Stimulated activated CD8-positive, alpha-beta memory T cell treated with anti-CD3 and anti-CD28 coated beads, Interleukin-15, amount 100 ng/mL, for 48 hours (primary cell): ENCODE results near the gene PSORS1C1.

Experiments used
- DNase-seq, 2 donors: peaks; one replicate each; pipeline ENCODE4 v3.0.0-alpha.2; 2020; ENCODE audit warnings: low read depth in 2 of 2

Gene PSORS1C1

GRCh38 chr6:31096215-31096614 is 18.4 kb upstream of the PSORS1C1 start:
- no peak for DNase-seq

GRCh38 chr6:31096656-31097055 is 17.9 kb upstream of the PSORS1C1 start:
- no peak for DNase-seq

GRCh38 chr6:31098449-31098938 is 16.1 kb upstream of the PSORS1C1 start:
- DNase-seq = no peak

- DNase-seq = no peak
Observed at GRCh38 chr6:31103136-31103535, 11.5 kb upstream of the PSORS1C1 start.

GRCh38 chr6:31107052-31107451 is 7.5 kb upstream of the PSORS1C1 start:
- DNase-seq = no peak

GRCh38 chr6:31110825-31111582 is 3.6 kb upstream of the PSORS1C1 start:
- no peak for DNase-seq

- DNase-seq = no peak
Observed at GRCh38 chr6:31111712-31112111, 2.9 kb upstream of the PSORS1C1 start.

- no peak for DNase-seq
Observed at GRCh38 chr6:31112478-31112877, 2.1 kb upstream of the PSORS1C1 start, which contains the start of gene C6orf15. TSS of gene C6orf15 (minus strand) at chr6:31112575. CDS start at chr6:31112555, 20 bp downstream.

- DNase-seq = no peak
Observed at GRCh38 chr6:31113861-31114540, 599 bp upstream of the PSORS1C1 start.

- no peak for DNase-seq
Observed at GRCh38 chr6:31114970-31115849, 610 bp downstream of the PSORS1C1 start.

GRCh38 chr6:31115941-31116560 is 1.5 kb downstream of the PSORS1C1 start:
- DNase-seq = no peak

- no peak for DNase-seq
Observed at GRCh38 chr6:31116661-31117385, 2.2 kb downstream of the PSORS1C1 start.

- no peak for DNase-seq
Observed at GRCh38 chr6:31118178-31118577, 3.6 kb downstream of the PSORS1C1 start.

- no peak for DNase-seq
Observed at GRCh38 chr6:31120151-31120915, 5.7 kb downstream of the PSORS1C1 start, which contains the start of gene CDSN. TSS of gene CDSN (minus strand) at chr6:31120446. CDS start at chr6:31120419, 27 bp downstream.

GRCh38 chr6:31121131-31121790 is 6.7 kb downstream of the PSORS1C1 start:
- DNase-seq = no peak

- DNase-seq = no peak
Observed at GRCh38 chr6:31122791-31123706, 8.4 kb downstream of the PSORS1C1 start.

GRCh38 chr6:31125162-31125561 is 10.6 kb downstream of the PSORS1C1 start:
- no peak for DNase-seq

GRCh38 chr6:31125586-31126363 is 11.2 kb downstream of the PSORS1C1 start:
- no peak for DNase-seq
